Esophagus (tissue), 2 donors: ENCODE results near the gene UROC1. TPM values are rescaled to one million over a fixed set of nuclear protein-coding genes. Genes with fewer than 3 reads are reported as not detected.

Experiments
- H3K27ac ChIP-seq, 2 donors: one replicate each; pipeline ENCODE4 v1.5.1; 2013; ENCODE audit warnings: low read depth in 2 of 2, mild to moderate bottlenecking in 2 of 2, inconsistent platforms in 1 of 2, low read length in 1 of 2, moderate library complexity in 1 of 2
- H3K27me3 ChIP-seq, 2 donors: one replicate each; pipeline ENCODE4 v1.6.1; 2013; ENCODE audit warnings: low read length in 2 of 2, control low read depth in 1 of 2, mild to moderate bottlenecking in 1 of 2; ENCODE audit not compliant: insufficient read depth in 2 of 2, control insufficient read depth in 1 of 2
- H3K36me3 ChIP-seq, 2 donors: one replicate each; pipeline ENCODE4 v1.6.1; 2013; ENCODE audit warnings: low read length in 1 of 2; ENCODE audit not compliant: control insufficient read depth in 2 of 2, insufficient read depth in 2 of 2
- H3K4me1 ChIP-seq, 2 donors: one replicate each; pipeline ENCODE4 v1.6.1; 2013; ENCODE audit warnings: low read length in 1 of 2; ENCODE audit not compliant: control insufficient read depth in 2 of 2, insufficient read depth in 2 of 2
- H3K4me3 ChIP-seq, 2 donors: one replicate each; pipeline ENCODE4 v1.5.1; 2013; ENCODE audit warnings: low read length in 2 of 2, mild to moderate bottlenecking in 2 of 2, low read depth in 1 of 2, moderate library complexity in 1 of 2
- H3K9me3 ChIP-seq, 2 donors: one replicate each; pipeline ENCODE4 v1.6.1; 2013; ENCODE audit warnings: mild to moderate bottlenecking in 2 of 2, low read depth in 1 of 2, low read length in 1 of 2, moderate library complexity in 1 of 2; ENCODE audit not compliant: control insufficient read depth in 2 of 2, insufficient read depth in 1 of 2
- WGBS, 2 donors: extraction: QIAGEN DNeasy Blood & Tissue Kit; methylation state at CpG; one replicate each; pipeline ENCODE4 v1.1.7; 2013; 5-methylcytosine and 5-hydroxymethylcytosine counted together
- polyA plus RNA-seq, 2 donors: library from polyadenylated mRNA; stranded (reverse); fragments of 200-250 nt; gene quantifications; one replicate each; pipeline ENCODE4 v1.2.3, GENCODE V29; 2013
- donor health status: healthy with polysubstance abuse.
- donor health status: Bipolar disorder and iron deficiency.

The UROC1 gene
- polyA plus RNA-seq, 2 donors = not detected

- 78 to 82% methylated on average over 19 of the region's 19 CpGs for WGBS, 2 donors
- Histone ChIP-seq H3K36me3 (no peaks in the 10 kb centered on the region), H3K4me3 (no peak overlapping the region), H3K27me3 (no peaks in the 10 kb centered on the region), H3K9me3 (no peaks in the 10 kb centered on the region), H3K27ac (no peak overlapping the region), H3K4me1 (no peaks in the 10 kb centered on the region)
These were observed 35.9 kb upstream of the UROC1 start for GRCh38 chr3:126553284-126554084.

GRCh38 chr3:126552688-126553283 is 35.2 kb upstream of the UROC1 start:
- H3K36me3 ChIP-seq = no peaks in the 10 kb centered on the region
- no peaks in the 10 kb centered on the region for H3K27me3 ChIP-seq
- H3K4me1 ChIP-seq = no peaks in the 10 kb centered on the region
- H3K27ac ChIP-seq = no peak overlapping the region
- no peak overlapping the region for H3K4me3 ChIP-seq
- no peaks in the 10 kb centered on the region for H3K9me3 ChIP-seq
- 75 to 81% methylated on average over 14 of the region's 14 CpGs for WGBS, 2 donors

- Histone ChIP-seq H3K36me3 (no peaks in the 10 kb centered on the region), H3K27me3 (no peaks in the 10 kb centered on the region), H3K27ac (no peak overlapping the region), H3K4me1 (no peaks in the 10 kb centered on the region), H3K9me3 (no peaks in the 10 kb centered on the region), H3K4me3 (no peak overlapping the region)
- WGBS, 2 donors = 72 to 74% methylated on average over 17 of the region's 17 CpGs
These were observed 34.5 kb upstream of the UROC1 start for GRCh38 chr3:126551839-126552687.

GRCh38 chr3:126551121-126551838 is 33.7 kb upstream of the UROC1 start:
- Histone ChIP-seq H3K36me3 (no peaks in the 10 kb centered on the region), H3K9me3 (no peaks in the 10 kb centered on the region), H3K27ac (no peak overlapping the region), H3K27me3 (no peaks in the 10 kb centered on the region), H3K4me1 (no peaks in the 10 kb centered on the region), H3K4me3 (no peak overlapping the region)
- 64 to 72% methylated on average over 13 of the region's 13 CpGs for WGBS, 2 donors

GRCh38 chr3:126550488-126551051 is 33.0 kb upstream of the UROC1 start:
- Histone ChIP-seq H3K9me3 (no peaks in the 10 kb centered on the region), H3K27me3 (no peaks in the 10 kb centered on the region), H3K27ac (no peak overlapping the region), H3K4me3 (no peak overlapping the region), H3K4me1 (no peaks in the 10 kb centered on the region), H3K36me3 (no peaks in the 10 kb centered on the region)
- 86% methylated on average over 11 of the region's 11 CpGs for WGBS, 2 donors

GRCh38 chr3:126549861-126550487 is 32.4 kb upstream of the UROC1 start:
- no peak overlapping the region for H3K27ac ChIP-seq
- no peaks in the 10 kb centered on the region for H3K9me3 ChIP-seq
- H3K27me3 ChIP-seq = no peaks in the 10 kb centered on the region
- H3K4me3 ChIP-seq = no peak overlapping the region
- H3K4me1 ChIP-seq = no peaks in the 10 kb centered on the region
- WGBS, 2 donors = 75 to 78% methylated on average over 11 to 12 of the region's 12 CpGs
- H3K36me3 ChIP-seq = no peaks in the 10 kb centered on the region

- Histone ChIP-seq H3K9me3 (no peaks in the 10 kb centered on the region), H3K27ac (no peak overlapping the region), H3K36me3 (no peaks in the 10 kb centered on the region), H3K4me3 (no peak overlapping the region), H3K4me1 (no peaks in the 10 kb centered on the region), H3K27me3 (no peaks in the 10 kb centered on the region)
- 53 to 56% methylated on average over 9 of the region's 9 CpGs for WGBS, 2 donors
These were observed 31.2 kb upstream of the UROC1 start for GRCh38 chr3:126548556-126549466.

GRCh38 chr3:126547721-126548120 is 30.1 kb upstream of the UROC1 start:
- H3K9me3 ChIP-seq = no peaks in the 10 kb centered on the region
- H3K4me1 ChIP-seq = no peaks in the 10 kb centered on the region
- H3K27me3 ChIP-seq = no peaks in the 10 kb centered on the region
- no peaks in the 10 kb centered on the region for H3K36me3 ChIP-seq
- WGBS, 2 donors = 66 to 69% methylated on average over 1 of the region's 1 CpG
- no peak overlapping the region for H3K27ac ChIP-seq
- no peak overlapping the region for H3K4me3 ChIP-seq
